ENCODE results near the gene CGB1. TPM values are rescaled to one million over a fixed set of nuclear protein-coding genes. Genes with fewer than 3 reads are reported as not detected.

CGB1 gene
- total and polyA plus RNA-seq, 9 of the 15 experiments (the other 6 are each of a cell fraction or from before 2014, with no cell fraction given): not detected

- TF ChIP-seq RREB1 (CRISPR knock-in tag; IDR thresholded peaks at IDR 0.05) (peak; percentile 88; the same call in 1 of the 2 replicates), ZFP36 (IDR thresholded peaks at IDR 0.05; ENCODE audit: low read depth, low read length, partially characterized antibody) (no peak), MLLT1 (IDR thresholded peaks at IDR 0.05) (peak in 1 of 2 experiments; percentile 79; a peak in 1 of 4 replicates), ZNF592 (IDR thresholded peaks at IDR 0.05) (peak; percentile 85), ZBTB26 (CRISPR knock-in tag; IDR thresholded peaks at IDR 0.05) (no peak), GTF2E2 (tag; IDR thresholded peaks at IDR 0.05) (peak; percentile 97), PML (IDR thresholded peaks at IDR 0.05; ENCODE audit: low read length) (peak; percentile 67; the same call in 1 of the 2 replicates), RBFOX2 (IDR thresholded peaks at IDR 0.05; ENCODE audit: low read depth, low read length) (peak; percentile 100), DIDO1 (tag; IDR thresholded peaks at IDR 0.05; ENCODE audit: low read depth) (peak; percentile 62; the same call in 1 of the 2 replicates), KLF1 (tag; IDR thresholded peaks at IDR 0.05) (peak; percentile 59; the same call in 1 of the 2 replicates), NR3C1 (CRISPR knock-in tag; IDR thresholded peaks at IDR 0.05) (0 out of 2 replicates have a peak, but pooled peaks have one; percentile 63), RCOR1 (IDR thresholded peaks at IDR 0.05; ENCODE audit: borderline replicate concordance in 1 of 2, low read depth in 2 of 2, low read length in 2 of 2) (0 out of 4 replicates have a peak, but pooled peaks of 1 of the 2 experiments have one; percentile 34), CBX8 (IDR thresholded peaks at IDR 0.05; ENCODE audit: borderline replicate concordance, extremely low read depth, low read depth, low read length, poor library complexity, severe bottlenecking) (no peak)
Observed at GRCh38 chr19:49085020-49085867, 48.5 kb upstream of the CGB1 start, which contains the start of gene SNRNP70 (continued).

Data from K562 (cell line).